Panc1 (cell line): ENCODE measurements around the gene KRI1.

ENCODE experiments used
- CTCF ChIP-seq: fragments of 450-650 bp; IDR thresholded peaks from 2 replicates; pipeline ENCODE4 v1.5.1; 2017; ENCODE audit warnings: mild to moderate bottlenecking
- POLR2AphosphoS5 ChIP-seq: IDR thresholded peaks from 2 replicates; pipeline ENCODE4 v1.6.1; 2012; ENCODE audit warnings: mild to moderate bottlenecking, low read depth, low read length, moderate library complexity
- REST ChIP-seq, 2 experiments: IDR thresholded peaks; 2 replicates each; pipeline ENCODE4 v1.6.1; 2011 to 2012; ENCODE audit warnings: low read depth in 2 of 2, control low read depth in 1 of 2, low read length in 1 of 2, mild to moderate bottlenecking in 1 of 2, moderate library complexity in 1 of 2; ENCODE audit not compliant: insufficient read depth in 1 of 2
- TCF7L2 ChIP-seq: IDR thresholded peaks from 2 replicates; pipeline ENCODE4 v1.6.1; 2011; ENCODE audit warnings: mild to moderate bottlenecking, low read depth, low read length, inconsistent platforms

GRCh38 chr19:10565028-10565566 lies 713 bp downstream of the KRI1 start:
- TF ChIP-seq CTCF: no peak; the same call in 1 of the 2 replicates
- TF ChIP-seq POLR2AphosphoS5: no peak
- no peak for TF ChIP-seq REST (IDR thresholded peaks at IDR 0.05; ENCODE audit: insufficient read depth in 1 of 2, low read depth in 2 of 2, low read length in 1 of 2)
- no peak for TF ChIP-seq TCF7L2
